Daoy (cell line): ENCODE measurements around the gene TMED8. TPM values are rescaled to one million over a fixed set of nuclear protein-coding genes. Genes with fewer than 3 reads are reported as not detected.
"Not testable (repeated sequence)": the region's sequence is repeated elsewhere in the genome, so short reads cannot be mapped to it uniquely, and the experiment has no call there.

Experiments
- DNase-seq: peaks from one replicate; pipeline ENCODE4 v3.0.0-alpha.2; 2015; ENCODE audit warnings: low read depth
- total RNA-seq: library from RNA; depleted of rRNA; stranded (reverse); fragments of >200 nt; shearing (Covaris generic); gene quantifications from 2 replicates; pipeline ENCODE4 v1.2.3, GENCODE V29; 2014

TMED8 gene
- total RNA-seq, 1 experiment from 2014 or later = 17.2 TPM

GRCh38 chr14:77364146-77364545 is 12.7 kb downstream of the TMED8 start:
- DNase-seq = no peak

GRCh38 chr14:77359626-77360025 is 17.3 kb downstream of the TMED8 start:
- no peak for DNase-seq

GRCh38 chr14:77356899-77357298 is 20.0 kb downstream of the TMED8 start:
- DNase-seq = no peak

GRCh38 chr14:77355811-77356210 is 21.1 kb downstream of the TMED8 start:
- no peak for DNase-seq

GRCh38 chr14:77353469-77354141 is 23.3 kb downstream of the TMED8 start:
- DNase-seq = no peak

- no peak for DNase-seq
Observed at GRCh38 chr14:77347751-77348150, 29.1 kb downstream of the TMED8 start.

- DNase-seq = no peak
Observed at GRCh38 chr14:77346495-77346894, 30.4 kb downstream of the TMED8 start.

GRCh38 chr14:77344377-77344996 is 32.4 kb downstream of the TMED8 start:
- no peak for DNase-seq

- no peak for DNase-seq
Observed at GRCh38 chr14:77343662-77344061, 33.2 kb downstream of the TMED8 start.

GRCh38 chr14:77342726-77343397 is 34.0 kb downstream of the TMED8 start:
- DNase-seq = no peak

GRCh38 chr14:77340389-77340788 is 36.5 kb downstream of the TMED8 start:
- no peak for DNase-seq

- no peak for DNase-seq
Observed at GRCh38 chr14:77339407-77339806, 37.5 kb downstream of the TMED8 start.

GRCh38 chr14:77338302-77338701 is 38.6 kb downstream of the TMED8 start:
- no peak for DNase-seq

GRCh38 chr14:77337880-77338279 is 39.0 kb downstream of the TMED8 start:
- DNase-seq = no peak

- not testable (repeated sequence) for DNase-seq
Observed at GRCh38 chr14:77337255-77337654, 39.6 kb downstream of the TMED8 start.

- no peak for DNase-seq
Observed at GRCh38 chr14:77335576-77335975, 41.3 kb downstream of the TMED8 start.

GRCh38 chr14:77329872-77330271 is 47.0 kb downstream of the TMED8 start:
- no peak for DNase-seq

GRCh38 chr14:77327111-77327510 is 49.8 kb downstream of the TMED8 start:
- no peak for DNase-seq

- no peak for DNase-seq
Observed at GRCh38 chr14:77325746-77326094, 51.2 kb downstream of the TMED8 start.

GRCh38 chr14:77324816-77325745 is 51.8 kb downstream of the TMED8 start:
- DNase-seq = no peak

GRCh38 chr14:77324289-77324688 is 52.6 kb downstream of the TMED8 start:
- no peak for DNase-seq

- DNase-seq = no peak
Observed at GRCh38 chr14:77323571-77323970, 53.3 kb downstream of the TMED8 start.
